HepG2 (cell line): Measurements from ENCODE around the gene LHFPL2. TPM values are rescaled to one million over a fixed set of nuclear protein-coding genes. Genes with fewer than 3 reads are reported as not detected.

Experiments
- ARNT ChIP-seq: fragments of 450-650 bp; IDR thresholded peaks from 2 replicates; pipeline ENCODE4 v1.6.1; 2017
- CSRNP1 ChIP-seq: sonication (generic); formaldehyde crosslinking; IDR thresholded peaks from 2 replicates; pipeline ENCODE4 v1.8.1; 2023; ENCODE audit warnings: mild to moderate bottlenecking, missing genetic modification reagents
- FOXA3 ChIP-seq: IDR thresholded peaks from 2 replicates; pipeline ENCODE4 v1.6.1; 2016; ENCODE audit warnings: missing genetic modification reagents, missing compliant biosample characterization
- MZF1 ChIP-seq: sonication (generic); formaldehyde crosslinking; IDR thresholded peaks from 2 replicates; pipeline ENCODE4 v1.8.1; 2023; ENCODE audit warnings: mild to moderate bottlenecking, missing genetic modification reagents, borderline replicate concordance
- NAIF1 ChIP-seq: sonication (generic); formaldehyde crosslinking; IDR thresholded peaks from 2 replicates; pipeline ENCODE4 v1.5.0; 2020; ENCODE audit warnings: mild to moderate bottlenecking, missing genetic modification reagents, borderline replicate concordance
- NPAS2 ChIP-seq: sonication (generic); formaldehyde crosslinking; IDR thresholded peaks from 2 replicates; pipeline ENCODE4 v1.8.0; 2022; ENCODE audit warnings: mild to moderate bottlenecking, missing genetic modification reagents, borderline replicate concordance
- RERE ChIP-seq: IDR thresholded peaks from 2 replicates; pipeline ENCODE4 v1.6.1; 2016; ENCODE audit warnings: low read depth, missing genetic modification reagents, missing compliant biosample characterization
- RFXAP ChIP-seq: sonication (generic); formaldehyde crosslinking; IDR thresholded peaks from 2 replicates; pipeline ENCODE4 v1.4.0; 2020; ENCODE audit warnings: missing genetic modification reagents, borderline replicate concordance
- SPEN ChIP-seq: sonication (generic); formaldehyde crosslinking; IDR thresholded peaks from 2 replicates; pipeline ENCODE4 v1.5.1; 2020; ENCODE audit warnings: low read depth, mild to moderate bottlenecking, missing genetic modification reagents
- TFE3 ChIP-seq: IDR thresholded peaks from 2 replicates; pipeline ENCODE4 v1.6.1; 2016
- U2AF1 ChIP-seq: fragments of 200-400 bp; formaldehyde crosslinking; optimal IDR thresholded peaks from 2 replicates; pipeline ENCODE3; 2017; ENCODE audit warnings: mild to moderate bottlenecking, low read depth, low read length
- ZFP41 ChIP-seq: sonication (generic); formaldehyde crosslinking; IDR thresholded peaks from 2 replicates; pipeline ENCODE4 v1.4.0; 2020; ENCODE audit warnings: mild to moderate bottlenecking, missing genetic modification reagents, borderline replicate concordance
- ZNF160 ChIP-seq: sonication (generic); formaldehyde crosslinking; IDR thresholded peaks from 2 replicates; pipeline ENCODE4 v1.8.0; 2022; ENCODE audit warnings: mild to moderate bottlenecking, inconsistent platforms, missing genetic modification reagents
- ZNF276 ChIP-seq: sonication (generic); formaldehyde crosslinking; IDR thresholded peaks from 2 replicates; pipeline ENCODE4 v1.4.0; 2020; ENCODE audit warnings: mild to moderate bottlenecking, low read depth, missing genetic modification reagents
- ZNF30 ChIP-seq: sonication (generic); formaldehyde crosslinking; IDR thresholded peaks from 2 replicates; pipeline ENCODE4 v1.5.0; 2020; ENCODE audit warnings: mild to moderate bottlenecking, missing genetic modification reagents
- ZNF543 ChIP-seq: sonication (generic); formaldehyde crosslinking; IDR thresholded peaks from 2 replicates; pipeline ENCODE4 v1.4.0; 2020; ENCODE audit warnings: mild to moderate bottlenecking, missing genetic modification reagents
- ZNF558 ChIP-seq: sonication (generic); formaldehyde crosslinking; IDR thresholded peaks from 2 replicates; pipeline ENCODE4 v1.9.0; 2022; ENCODE audit warnings: mild to moderate bottlenecking, missing genetic modification reagents, borderline replicate concordance
- ZNF879 ChIP-seq: sonication (generic); formaldehyde crosslinking; IDR thresholded peaks from 2 replicates; pipeline ENCODE4 v1.8.1; 2023; ENCODE audit warnings: missing genetic modification reagents
- polyA plus RNA-seq, 8 experiments: library from polyadenylated mRNA; depleted of rRNA in 3 of 8; stranded (reverse) in 7 of 8; unstranded in 1 of 8; fragments of >200 nt; fragmentation: Illumina TruSeq in 4 of 8; extraction: Trizol in 4 of 8; gene quantifications; 2 replicates each; pipeline versions ENCODE4 v1.2.1 to v1.2.3, GENCODE V29; 2011 to 2016; ENCODE audit warnings: low read depth in 4 of 8, missing spikeins in 1 of 8, mixed read lengths in 1 of 8; ENCODE audit not compliant: insufficient read depth in 1 of 8
- total RNA-seq, 5 experiments: library from RNA; depleted of rRNA; stranded (reverse); fragments of >200 nt; fragmentation: Illumina TruSeq; extraction: Trizol; gene quantifications; 2 replicates each; pipeline ENCODE4 v1.2.3, GENCODE V29; 2016; ENCODE audit warnings: low read depth in 1 of 5

LHFPL2 gene
- total and polyA plus RNA-seq, 2 of the 13 experiments (the other 11 are each of a cell fraction or from before 2014, with no cell fraction given), result 6.0 to 20.0 TPM

- TF ChIP-seq RERE (no peak), ZNF276 (CRISPR knock-in tag) (no peak), NAIF1 (CRISPR knock-in tag) (no peak), NPAS2 (no peak), MZF1 (CRISPR knock-in tag) (no peak), ZNF879 (CRISPR knock-in tag) (no peak), ZNF543 (CRISPR knock-in tag) (no peak), FOXA3 (CRISPR knock-in tag) (no peak), ZNF30 (no peak), U2AF1 (no peak), ZFP41 (CRISPR knock-in tag) (no peak), CSRNP1 (no peak), TFE3 (CRISPR knock-in tag) (peak; percentile 16; the same call in 1 of the 2 replicates), ZNF558 (CRISPR knock-in tag) (no peak), ARNT (no peak), ZNF160 (CRISPR knock-in tag) (no peak), RFXAP (no peak), SPEN (CRISPR knock-in tag) (no peak)
Measured at GRCh38 chr5:78640662-78641474, 7.7 kb downstream of the LHFPL2 start (continued).
